ENCODE measurements around the gene HDAC9.
"Not testable (repeated sequence)": the region's sequence is repeated elsewhere in the genome, so short reads cannot be mapped to it uniquely, and the experiment has no call there.

Gene HDAC9

GRCh38 chr7:18976715-18977471 lies 481.3 kb downstream of the HDAC9 start:
- Histone ChIP-seq H3K9ac (ENCODE audit: insufficient read length, low read depth) (no peak overlapping the region), H3K9me3 (ENCODE audit: insufficient read depth, low read length) (no peaks in the 10 kb centered on the region), H3K36me3 (ENCODE audit: insufficient read depth, insufficient read length, low read length) (no peaks in the 10 kb centered on the region), H3K4me1 (ENCODE audit: insufficient read depth, insufficient read length) (no peaks in the 10 kb centered on the region), H3K4me3 (ENCODE audit: insufficient read length, low read depth) (no peak overlapping the region), H3K27me3 (ENCODE audit: insufficient read depth, insufficient read length) (no peaks in the 10 kb centered on the region)
- no peak for DNase-seq (ENCODE audit: low read depth, low spot score)
- no peak for TF ChIP-seq YY1 (IDR thresholded peaks at IDR 0.05; ENCODE audit: insufficient read depth, insufficient read length)
- TF ChIP-seq SUZ12 (IDR thresholded peaks at IDR 0.05; ENCODE audit: extremely low read depth, insufficient read depth, insufficient read length) = no peak

GRCh38 chr7:18978108-18978495 lies 482.6 kb downstream of the HDAC9 start:
- no peaks in the 10 kb centered on the region for H3K27me3 ChIP-seq (ENCODE audit: insufficient read depth, insufficient read length)
- H3K4me3 ChIP-seq (ENCODE audit: insufficient read length, low read depth) = no peak overlapping the region
- no peaks in the 10 kb centered on the region for H3K4me1 ChIP-seq (ENCODE audit: insufficient read depth, insufficient read length)
- no peaks in the 10 kb centered on the region for H3K36me3 ChIP-seq (ENCODE audit: insufficient read depth, insufficient read length, low read length)
- no peak for DNase-seq (ENCODE audit: low read depth, low spot score)
- TF ChIP-seq SUZ12 (IDR thresholded peaks at IDR 0.05; ENCODE audit: extremely low read depth, insufficient read depth, insufficient read length) (no peak), ZNF274 (IDR thresholded peaks at IDR 0.05; ENCODE audit: low read depth, low read length) (no peak), YY1 (IDR thresholded peaks at IDR 0.05; ENCODE audit: insufficient read depth, insufficient read length) (no peak)
- H3K9ac ChIP-seq (ENCODE audit: insufficient read length, low read depth) = no peak overlapping the region
- H3K9me3 ChIP-seq (ENCODE audit: insufficient read depth, low read length) = no peaks in the 10 kb centered on the region

- H3K9me3 ChIP-seq (ENCODE audit: insufficient read depth, low read length); H3K9ac ChIP-seq (ENCODE audit: insufficient read length, low read depth); H3K36me3 ChIP-seq (ENCODE audit: insufficient read depth, insufficient read length, low read length); H3K4me3 ChIP-seq (ENCODE audit: insufficient read length, low read depth); H3K27me3 ChIP-seq (ENCODE audit: insufficient read depth, insufficient read length); H3K4me1 ChIP-seq (ENCODE audit: insufficient read depth, insufficient read length); DNase-seq (ENCODE audit: low read depth, low spot score): not testable (repeated sequence)
These were observed 495.2 kb downstream of the HDAC9 start for GRCh38 chr7:18990700-18991099.

- Histone ChIP-seq H3K4me1 (ENCODE audit: insufficient read depth, insufficient read length) (no peaks in the 10 kb centered on the region), H3K9me3 (ENCODE audit: insufficient read depth, low read length) (no peaks in the 10 kb centered on the region; the same call in 1 of the 2 replicates), H3K4me3 (ENCODE audit: insufficient read length, low read depth) (no peak overlapping the region), H3K27me3 (ENCODE audit: insufficient read depth, insufficient read length) (no peaks in the 10 kb centered on the region), H3K9ac (ENCODE audit: insufficient read length, low read depth) (no peak overlapping the region), H3K36me3 (ENCODE audit: insufficient read depth, insufficient read length, low read length) (no peaks in the 10 kb centered on the region)
- TF ChIP-seq SUZ12 (IDR thresholded peaks at IDR 0.05; ENCODE audit: extremely low read depth, insufficient read depth, insufficient read length) (no peak), ZNF274 (IDR thresholded peaks at IDR 0.05; ENCODE audit: low read depth, low read length) (no peak), YY1 (IDR thresholded peaks at IDR 0.05; ENCODE audit: insufficient read depth, insufficient read length) (no peak)
- DNase-seq (ENCODE audit: low read depth, low spot score) = no peak
These were observed 498.6 kb downstream of the HDAC9 start for GRCh38 chr7:18993933-18994668.

- Histone ChIP-seq H3K4me1 (ENCODE audit: insufficient read depth, insufficient read length) (no peaks in the 10 kb centered on the region), H3K9me3 (ENCODE audit: insufficient read depth, low read length) (no peaks in the 10 kb centered on the region; the same call in 1 of the 2 replicates), H3K27me3 (ENCODE audit: insufficient read depth, insufficient read length) (no peaks in the 10 kb centered on the region), H3K36me3 (ENCODE audit: insufficient read depth, insufficient read length, low read length) (no peaks in the 10 kb centered on the region), H3K4me3 (ENCODE audit: insufficient read length, low read depth) (no peak overlapping the region), H3K9ac (ENCODE audit: insufficient read length, low read depth) (no peak overlapping the region)
- no peak for TF ChIP-seq YY1 (IDR thresholded peaks at IDR 0.05; ENCODE audit: insufficient read depth, insufficient read length)
- no peak for TF ChIP-seq SUZ12 (IDR thresholded peaks at IDR 0.05; ENCODE audit: extremely low read depth, insufficient read depth, insufficient read length)
- no peak for TF ChIP-seq ZNF274 (IDR thresholded peaks at IDR 0.05; ENCODE audit: low read depth, low read length)
- DNase-seq (ENCODE audit: low read depth, low spot score) = no peak
These were observed 499.7 kb downstream of the HDAC9 start for GRCh38 chr7:18995270-18995671.

- Histone ChIP-seq H3K4me1 (ENCODE audit: insufficient read depth, insufficient read length) (no peaks in the 10 kb centered on the region), H3K9ac (ENCODE audit: insufficient read length, low read depth) (no peak overlapping the region), H3K9me3 (ENCODE audit: insufficient read depth, low read length) (no peaks in the 10 kb centered on the region), H3K4me3 (ENCODE audit: insufficient read length, low read depth) (no peak overlapping the region), H3K36me3 (ENCODE audit: insufficient read depth, insufficient read length, low read length) (no peaks in the 10 kb centered on the region), H3K27me3 (ENCODE audit: insufficient read depth, insufficient read length) (no peaks in the 10 kb centered on the region)
- no peak for DNase-seq (ENCODE audit: low read depth, low spot score)
- TF ChIP-seq YY1 (IDR thresholded peaks at IDR 0.05; ENCODE audit: insufficient read depth, insufficient read length) = no peak
- no peak for TF ChIP-seq ZNF274 (IDR thresholded peaks at IDR 0.05; ENCODE audit: low read depth, low read length)
- no peak for TF ChIP-seq SUZ12 (IDR thresholded peaks at IDR 0.05; ENCODE audit: extremely low read depth, insufficient read depth, insufficient read length)
These were observed 500.4 kb downstream of the HDAC9 start for GRCh38 chr7:18995811-18996426.

- H3K36me3 ChIP-seq (ENCODE audit: insufficient read depth, insufficient read length, low read length) = no peaks in the 10 kb centered on the region
- no peaks in the 10 kb centered on the region for H3K9me3 ChIP-seq (ENCODE audit: insufficient read depth, low read length)
- no peak overlapping the region for H3K9ac ChIP-seq (ENCODE audit: insufficient read length, low read depth)
- TF ChIP-seq SUZ12 (IDR thresholded peaks at IDR 0.05; ENCODE audit: extremely low read depth, insufficient read depth, insufficient read length) (no peak), ZNF274 (IDR thresholded peaks at IDR 0.05; ENCODE audit: low read depth, low read length) (no peak), YY1 (IDR thresholded peaks at IDR 0.05; ENCODE audit: insufficient read depth, insufficient read length) (no peak)
- no peaks in the 10 kb centered on the region for H3K4me1 ChIP-seq (ENCODE audit: insufficient read depth, insufficient read length)
- H3K27me3 ChIP-seq (ENCODE audit: insufficient read depth, insufficient read length) = no peaks in the 10 kb centered on the region
- H3K4me3 ChIP-seq (ENCODE audit: insufficient read length, low read depth) = no peak overlapping the region
- no peak for DNase-seq (ENCODE audit: low read depth, low spot score)
These were observed 501.0 kb downstream of the HDAC9 start for GRCh38 chr7:18996583-18996982.
